HS-27A (cell line): Measurements from ENCODE around the gene UBE2B.
"Not testable (repeated sequence)": the region's sequence is repeated elsewhere in the genome, so short reads cannot be mapped to it uniquely, and the experiment has no call there.

Experiments used
- DNase-seq: peaks from one replicate; pipeline ENCODE4 v3.0.0-alpha.2; 2012; ENCODE audit warnings: low read depth, missing footprints

UBE2B gene

DNA sequence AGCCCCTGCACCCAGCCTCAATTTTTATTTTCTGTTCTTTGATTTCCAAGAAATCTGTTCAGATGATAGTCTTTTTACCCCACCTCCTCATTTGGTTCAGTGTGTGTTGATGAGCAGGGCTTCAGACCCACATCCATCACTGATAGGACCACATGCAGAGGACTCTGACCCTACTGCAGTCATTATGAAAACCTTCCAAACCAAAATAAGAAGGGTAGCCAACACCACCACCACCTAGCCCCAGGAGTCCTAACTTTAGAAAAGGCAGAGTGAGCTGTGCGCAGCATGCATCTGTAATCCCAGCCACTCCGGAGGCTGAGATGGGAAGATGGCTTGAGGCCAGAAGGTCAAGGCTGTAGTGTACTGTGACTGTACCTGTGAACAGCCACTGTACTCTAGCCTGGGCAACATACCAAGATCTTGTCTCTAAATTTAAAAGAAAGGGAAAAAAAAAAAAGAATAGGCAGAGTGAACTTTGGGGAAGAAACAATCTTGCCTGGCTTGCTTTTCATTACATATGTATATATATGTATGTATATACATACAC, 27.3 kb downstream of the UBE2B start:
- no peak for DNase-seq

DNA sequence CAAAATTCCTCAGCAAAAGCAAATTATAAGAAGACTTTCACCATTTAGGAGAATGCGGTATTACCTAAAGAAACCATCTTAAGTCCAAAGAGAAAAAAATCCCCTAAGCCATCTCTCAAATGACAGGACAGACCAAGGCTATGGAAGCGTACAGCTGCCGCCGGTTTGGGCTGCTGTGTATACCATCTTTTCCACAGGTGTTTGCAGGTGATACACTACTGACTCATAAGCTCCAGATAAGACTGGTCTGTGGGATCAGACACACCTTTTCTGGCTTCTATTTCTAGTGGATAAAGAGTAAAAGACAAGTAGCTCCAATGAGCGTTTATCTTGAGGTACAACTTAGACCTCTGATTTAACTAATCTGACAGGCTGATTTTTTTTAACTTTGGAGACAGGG, 32.6 kb downstream of the UBE2B start:
- no peak for DNase-seq

- DNase-seq: no peak
These were observed 35.0 kb downstream of the UBE2B start for GRCh38 chr5:134406390-134406789.

- no peak for DNase-seq
These were observed 38.0 kb downstream of the UBE2B start for GRCh38 chr5:134409321-134409720.

DNA sequence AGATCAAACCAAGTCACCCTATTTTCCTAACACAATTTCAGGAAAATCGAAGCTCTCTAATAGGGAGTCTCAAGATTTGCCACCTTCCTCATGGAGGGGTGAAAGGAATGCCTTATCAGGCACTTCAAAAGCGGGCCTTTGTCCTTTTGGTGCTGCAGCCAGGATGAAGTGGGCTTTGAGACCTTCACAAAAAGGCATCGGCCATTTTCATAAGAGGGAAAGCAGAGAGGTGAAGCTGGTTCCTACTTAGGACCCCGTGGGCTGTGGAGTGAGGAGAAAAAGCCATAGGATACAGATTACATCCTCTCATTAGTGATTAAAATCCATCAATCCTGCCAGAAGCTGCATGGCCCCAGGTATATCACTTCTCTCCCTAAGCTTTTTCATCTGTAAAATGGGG, 39.5 kb downstream of the UBE2B start:
- no peak for DNase-seq

GRCh38 chr5:134411228-134411545, 39.8 kb downstream of the UBE2B start:
- no peak for DNase-seq

DNA sequence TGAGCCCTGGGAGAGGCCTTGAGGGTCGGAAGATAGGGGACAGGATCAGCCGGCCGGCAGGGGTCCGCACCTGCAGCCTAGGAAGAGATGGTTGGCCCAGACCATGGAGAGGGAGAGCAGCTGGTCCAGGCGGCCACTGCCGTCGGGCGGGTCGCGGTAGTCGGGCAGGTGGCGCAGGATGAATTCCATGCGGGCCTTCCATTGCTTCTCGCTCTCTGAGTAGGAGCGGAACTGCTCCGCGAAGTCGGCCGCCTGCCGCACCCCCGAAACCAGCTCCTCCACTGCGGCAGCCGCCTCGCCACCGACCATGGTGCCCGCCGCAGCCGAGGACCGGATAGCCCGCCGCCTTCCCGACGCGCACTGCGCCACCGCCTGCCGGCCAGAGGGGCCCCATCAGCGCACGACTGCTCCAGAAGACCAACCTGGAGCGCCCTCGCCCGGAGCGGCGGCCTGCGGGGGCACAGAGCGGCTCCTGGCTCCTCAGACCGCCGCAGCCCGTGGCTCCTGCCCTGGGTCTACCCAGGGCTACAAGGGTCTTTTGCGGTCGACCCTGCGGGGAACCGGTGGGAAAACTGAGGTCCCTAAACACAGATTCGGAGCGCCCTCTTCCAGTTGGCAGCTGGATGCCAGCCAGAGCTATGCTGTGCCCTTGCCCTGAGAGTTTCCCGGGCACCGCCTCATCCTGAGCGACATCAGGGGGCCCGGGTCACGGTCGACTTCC, 40.3 kb downstream of the UBE2B start, which contains the start of gene CDKN2AIPNL:
Gene CDKN2AIPNL (minus strand): TSS at position 336 of the 721 bp plus-strand sequence. CDS start 27 bp downstream, at position 309.
- peak; percentile 51 for DNase-seq

DNA sequence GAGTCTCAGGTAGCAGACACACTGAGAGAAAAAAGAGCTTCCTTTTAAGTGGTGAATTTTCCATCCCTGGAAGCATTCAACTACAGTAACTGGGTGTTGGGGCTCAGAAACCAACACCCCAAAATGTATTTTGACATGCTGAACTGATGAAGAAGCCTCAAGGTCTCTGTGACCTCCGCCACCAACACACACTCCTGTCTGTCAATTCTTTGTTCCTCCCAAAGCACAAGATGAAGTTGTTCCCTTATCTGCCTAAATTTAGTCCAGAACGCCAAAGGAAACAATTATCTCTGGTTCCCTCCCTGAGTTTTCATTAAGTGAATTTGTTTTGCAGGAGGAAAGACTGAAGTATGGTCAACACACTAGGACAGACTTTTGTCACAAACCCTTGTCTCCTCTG, 41.7 kb downstream of the UBE2B start:
- DNase-seq: no peak

GRCh38 chr5:134417707-134418106, 46.3 kb downstream of the UBE2B start:
- no peak for DNase-seq

DNA sequence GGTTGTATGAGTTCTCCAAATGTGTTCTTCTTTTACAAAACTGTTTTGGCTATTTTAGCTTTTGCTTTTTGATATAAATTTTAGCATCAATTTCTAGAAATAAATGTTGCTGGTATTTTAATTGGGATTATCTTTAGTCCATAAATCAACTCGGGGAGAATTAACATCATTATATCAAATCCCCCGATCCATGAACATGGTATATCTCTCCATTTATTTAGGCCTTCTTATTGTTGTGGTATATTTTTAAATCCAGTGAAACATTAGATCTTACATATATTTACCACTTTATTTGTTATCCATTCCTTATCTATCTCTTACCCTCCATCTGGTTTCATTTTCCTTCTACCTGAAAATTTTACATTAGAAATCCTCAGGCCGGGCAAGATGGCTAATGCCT, 47.6 kb downstream of the UBE2B start:
- no peak for DNase-seq

DNA sequence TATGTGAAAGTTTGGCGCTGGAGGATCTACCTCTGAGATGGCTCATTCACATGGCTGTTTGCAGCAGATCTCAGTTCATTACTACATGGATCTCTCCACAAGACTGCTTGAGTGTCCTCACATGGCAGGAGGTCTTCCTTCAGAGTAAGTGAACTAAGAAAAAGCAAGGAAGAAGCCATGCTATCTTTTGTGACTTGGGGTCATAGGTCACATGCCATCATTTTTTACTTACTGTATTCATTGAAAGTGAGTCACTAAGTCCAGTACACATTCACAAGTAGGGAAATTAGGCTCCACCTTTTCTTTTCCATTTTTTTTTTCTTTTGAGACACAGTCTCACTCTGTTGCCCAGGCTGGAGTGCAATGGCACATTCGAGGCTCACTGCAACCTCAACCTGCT, 49.0 kb downstream of the UBE2B start:
- no peak for DNase-seq

- DNase-seq: not testable (repeated sequence)
These were observed 49.7 kb downstream of the UBE2B start for GRCh38 chr5:134421038-134421437.

GRCh38 chr5:134422791-134423365, 51.5 kb downstream of the UBE2B start:
- no peak for DNase-seq

GRCh38 chr5:134423376-134423775, 52.0 kb downstream of the UBE2B start:
- no peak for DNase-seq

- DNase-seq: no peak
These were observed 55.0 kb downstream of the UBE2B start for GRCh38 chr5:134426361-134426760.

DNA sequence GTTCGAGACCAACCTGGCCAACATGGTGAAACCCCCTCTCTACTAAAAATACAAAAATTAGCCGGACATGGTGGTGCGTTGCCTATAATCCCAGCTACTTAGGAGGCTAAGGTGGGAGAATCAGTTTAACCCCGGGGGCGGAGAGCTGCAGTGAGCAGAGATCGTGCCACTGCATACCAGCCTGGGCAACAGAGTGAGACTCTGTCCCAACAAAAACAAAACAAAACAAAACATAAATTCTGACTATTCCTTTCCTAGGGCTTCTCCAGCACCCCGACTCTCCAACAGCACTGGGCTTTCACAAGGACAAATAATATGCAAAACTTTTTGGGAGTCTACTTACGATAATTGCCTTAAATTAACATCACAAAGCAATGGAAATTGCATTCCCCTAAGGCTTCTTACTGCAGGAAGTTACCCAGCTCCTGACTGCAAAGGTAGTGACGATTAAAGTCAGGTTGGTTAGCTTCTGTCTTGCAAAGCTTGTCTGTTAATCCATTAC, 56.2 kb downstream of the UBE2B start:
- no peak for DNase-seq

GRCh38 chr5:134430001-134430569, 58.7 kb downstream of the UBE2B start:
- DNase-seq: no peak

GRCh38 chr5:134432174-134432573, 60.8 kb downstream of the UBE2B start:
- DNase-seq: no peak

DNA sequence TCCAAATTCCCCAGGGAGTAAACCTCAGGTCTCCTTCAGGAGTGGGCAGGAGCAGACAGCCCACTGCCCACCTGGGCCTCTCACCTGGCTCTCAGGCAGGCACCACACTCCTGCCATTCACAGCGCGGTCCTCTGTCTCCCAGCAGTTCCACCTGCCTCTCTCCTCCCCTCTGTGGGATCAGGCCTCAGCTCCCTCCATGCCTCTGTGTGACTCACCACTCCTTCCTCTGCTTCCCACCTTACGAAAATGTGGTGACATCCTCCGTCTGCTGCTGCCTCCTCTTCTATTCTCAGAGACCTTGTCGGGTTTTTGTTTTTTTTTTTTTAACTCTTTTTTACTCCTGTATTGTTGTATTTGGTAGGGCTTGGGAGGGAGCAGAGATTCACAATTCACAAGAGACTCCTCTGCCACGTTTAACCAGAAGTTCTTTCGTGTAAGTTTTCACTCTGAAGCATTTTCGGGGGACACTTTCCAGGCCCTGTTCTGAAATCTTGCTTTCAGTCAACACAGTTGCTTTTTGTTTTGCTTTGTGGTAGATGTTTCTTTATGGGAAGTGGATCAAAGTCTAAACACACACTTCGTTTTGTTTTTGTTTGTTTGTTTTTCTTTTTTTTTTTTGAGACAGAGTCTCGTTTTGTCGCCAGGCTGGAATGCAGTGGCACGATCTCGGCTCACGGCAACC, 61.4 kb downstream of the UBE2B start:
- DNase-seq: no peak

- DNase-seq: no peak
These were observed 64.2 kb downstream of the UBE2B start for GRCh38 chr5:134435560-134435959.

- DNase-seq: no peak
These were observed 65.4 kb downstream of the UBE2B start for GRCh38 chr5:134436523-134437339.
